Activated CD4-positive, alpha-beta T cell treated with anti-CD3 and anti-CD28 coated beads, Interleukin-2, amount 10 ng/mL, durations not matched to agents 24 days and 14 days (primary cell): Measurements from ENCODE around the gene PTBP1. TPM values are rescaled to one million over a fixed set of nuclear protein-coding genes. Genes with fewer than 3 reads are reported as not detected.
"Not testable (repeated sequence)": the region's sequence is repeated elsewhere in the genome, so short reads cannot be mapped to it uniquely, and the experiment has no call there.

Experiments used
- DNase-seq: peaks from one replicate; pipeline ENCODE4 v3.0.0; 2022
- H3K27ac Mint-ChIP-seq: one replicate; pipeline ENCODE4 v1.8.0; 2022; ENCODE audit warnings: mild to moderate bottlenecking, mixed read lengths
- H3K27me3 Mint-ChIP-seq: one replicate; pipeline ENCODE4 v1.8.0; 2022; ENCODE audit warnings: mixed read lengths
- H3K36me3 Mint-ChIP-seq: one replicate; pipeline ENCODE4 v1.8.0; 2022; ENCODE audit warnings: low read depth, mild to moderate bottlenecking, mixed read lengths
- H3K4me1 Mint-ChIP-seq: one replicate; pipeline ENCODE4 v1.8.0; 2021; ENCODE audit warnings: mixed read lengths
- H3K4me3 Mint-ChIP-seq: one replicate; pipeline ENCODE4 v1.8.0; 2022; ENCODE audit warnings: mild to moderate bottlenecking, moderate library complexity, mixed read lengths
- H3K9me3 Mint-ChIP-seq: one replicate; pipeline ENCODE4 v1.8.0; 2021; ENCODE audit warnings: mixed read lengths
- intact Hi-C: fragments of 100-400 bp; cut with micrococcal nuclease; formaldehyde crosslinking; loops from one replicate; pipeline ENCODE4 v1.15.1; 2023
- total RNA-seq: library from RNA; stranded (reverse); gene quantifications from 2 replicates; pipeline ENCODE4 v1.2.3, GENCODE V29; 2022

The PTBP1 gene
- total RNA-seq, 1 donor from 2014 or later, result 789 TPM

DNA sequence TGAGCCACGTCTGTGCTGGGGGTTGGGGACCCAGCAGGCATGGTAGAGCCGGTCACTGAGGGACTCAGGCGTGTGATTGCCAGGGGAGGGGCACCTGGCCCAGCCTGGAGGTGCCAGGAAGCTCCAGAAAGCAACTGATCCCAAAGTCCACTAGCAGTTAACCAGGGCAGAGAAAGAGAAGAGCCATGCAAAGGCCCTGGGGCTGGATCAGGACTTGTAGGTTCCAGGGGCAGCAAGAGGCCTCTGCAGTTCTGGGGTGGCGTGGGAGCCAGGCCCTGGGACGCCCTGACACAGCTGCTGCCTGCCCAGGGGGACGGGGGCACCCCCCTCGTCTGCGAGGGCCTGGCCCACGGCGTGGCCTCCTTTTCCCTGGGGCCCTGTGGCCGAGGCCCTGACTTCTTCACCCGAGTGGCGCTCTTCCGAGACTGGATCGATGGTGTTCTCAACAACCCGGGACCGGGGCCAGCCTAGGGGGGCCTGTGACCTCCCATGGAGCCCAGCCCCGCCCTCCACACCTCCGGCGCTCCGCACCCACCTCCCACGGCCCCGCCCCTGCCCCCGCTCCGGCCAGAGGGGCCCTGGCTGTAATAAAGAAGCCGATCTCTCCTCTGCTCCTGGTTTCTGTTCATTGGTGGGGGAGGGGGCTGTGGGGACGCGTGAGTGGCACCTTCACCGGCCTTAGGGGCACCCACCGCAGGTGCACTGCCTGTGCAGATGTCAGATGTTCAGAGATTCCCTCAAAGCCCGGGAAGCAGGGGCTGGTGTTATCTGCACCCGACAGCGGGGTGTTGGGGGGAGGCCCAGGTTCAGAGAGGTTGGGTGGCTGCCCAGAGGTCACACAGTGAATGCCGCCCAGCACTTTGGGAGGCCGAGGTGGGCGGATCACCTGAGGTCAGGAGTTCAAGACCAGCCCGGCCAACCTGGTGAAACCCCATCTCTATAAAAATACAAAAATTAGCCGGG is 34.4 kb downstream of the PTBP1 start:
- Mint-ChIP-seq H3K27ac (no peak overlapping the region), H3K36me3 (no peaks in the 10 kb centered on the region), H3K27me3 (peaks cover 4% of the 10 kb centered on the region), H3K4me1 (peaks cover 3% of the 10 kb centered on the region), H3K4me3 (no peak overlapping the region), H3K9me3 (no peaks in the 10 kb centered on the region)
- no peak for DNase-seq
- intact Hi-C loops, result no loop called here

DNA sequence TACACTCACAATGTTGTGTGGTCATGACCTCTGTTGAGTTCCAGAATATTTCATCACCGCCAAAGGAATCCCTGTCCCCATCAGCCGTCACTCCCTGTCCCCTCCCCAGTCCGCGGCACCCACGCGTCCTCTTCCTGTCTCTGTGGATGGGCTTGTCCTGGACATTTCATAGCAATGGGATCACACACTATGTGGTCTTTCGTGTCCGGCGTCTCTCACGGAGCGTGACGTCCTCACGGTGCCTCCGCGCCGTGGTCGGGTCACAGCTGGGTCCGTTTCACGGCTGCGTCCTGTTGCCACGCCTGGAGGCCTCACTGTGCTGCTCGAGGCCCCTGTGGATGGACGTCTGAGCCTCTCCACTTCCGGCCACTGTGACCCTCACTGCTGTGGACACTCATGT is 37.0 kb downstream of the PTBP1 start:
- H3K36me3 Mint-ChIP-seq, result no peaks in the 10 kb centered on the region
- no peaks in the 10 kb centered on the region for H3K9me3 Mint-ChIP-seq
- H3K27me3 Mint-ChIP-seq, result peaks cover 7% of the 10 kb centered on the region
- no peak overlapping the region for H3K27ac Mint-ChIP-seq
- peaks cover 3% of the 10 kb centered on the region for H3K4me1 Mint-ChIP-seq
- no peak overlapping the region for H3K4me3 Mint-ChIP-seq
- intact Hi-C loops, result no loop called here
- DNase-seq, result no peak

DNA sequence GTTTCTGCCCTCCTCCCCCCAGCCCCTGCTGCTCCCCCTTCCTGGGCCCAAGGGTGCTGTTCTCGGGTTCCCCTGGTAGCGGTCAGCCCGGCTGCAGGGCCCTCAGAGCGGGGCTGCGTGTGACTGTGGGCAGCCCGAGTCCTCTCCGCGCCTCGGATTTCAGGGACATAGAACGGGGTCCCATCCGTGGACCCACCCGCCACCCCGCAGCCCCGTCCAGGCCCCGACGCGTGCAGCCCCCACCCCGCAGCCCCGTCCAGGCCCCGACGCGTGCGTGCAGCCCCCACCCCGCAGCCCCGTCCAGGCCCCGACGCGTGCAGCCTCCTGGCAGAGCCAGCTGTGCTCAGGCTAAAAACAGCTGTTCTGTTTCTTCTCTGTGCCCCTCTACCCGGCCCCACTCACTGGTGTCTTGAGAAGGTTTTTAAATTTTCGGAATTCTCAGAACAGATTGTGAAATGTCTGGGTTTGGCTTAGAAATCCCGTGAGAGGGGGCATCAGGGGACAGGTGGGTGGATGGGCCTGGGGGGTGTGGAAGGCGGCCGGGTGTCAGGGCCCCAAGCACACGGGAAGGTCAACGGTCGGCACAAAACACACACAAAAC is 38.1 kb downstream of the PTBP1 start:
- Mint-ChIP-seq H3K9me3 (no peaks in the 10 kb centered on the region), H3K4me1 (peaks cover 3% of the 10 kb centered on the region), H3K36me3 (no peaks in the 10 kb centered on the region), H3K4me3 (no peak overlapping the region), H3K27me3 (peaks cover 7% of the 10 kb centered on the region), H3K27ac (no peak overlapping the region)
- intact Hi-C loops, result no loop called here
- DNase-seq, result no peak

DNA sequence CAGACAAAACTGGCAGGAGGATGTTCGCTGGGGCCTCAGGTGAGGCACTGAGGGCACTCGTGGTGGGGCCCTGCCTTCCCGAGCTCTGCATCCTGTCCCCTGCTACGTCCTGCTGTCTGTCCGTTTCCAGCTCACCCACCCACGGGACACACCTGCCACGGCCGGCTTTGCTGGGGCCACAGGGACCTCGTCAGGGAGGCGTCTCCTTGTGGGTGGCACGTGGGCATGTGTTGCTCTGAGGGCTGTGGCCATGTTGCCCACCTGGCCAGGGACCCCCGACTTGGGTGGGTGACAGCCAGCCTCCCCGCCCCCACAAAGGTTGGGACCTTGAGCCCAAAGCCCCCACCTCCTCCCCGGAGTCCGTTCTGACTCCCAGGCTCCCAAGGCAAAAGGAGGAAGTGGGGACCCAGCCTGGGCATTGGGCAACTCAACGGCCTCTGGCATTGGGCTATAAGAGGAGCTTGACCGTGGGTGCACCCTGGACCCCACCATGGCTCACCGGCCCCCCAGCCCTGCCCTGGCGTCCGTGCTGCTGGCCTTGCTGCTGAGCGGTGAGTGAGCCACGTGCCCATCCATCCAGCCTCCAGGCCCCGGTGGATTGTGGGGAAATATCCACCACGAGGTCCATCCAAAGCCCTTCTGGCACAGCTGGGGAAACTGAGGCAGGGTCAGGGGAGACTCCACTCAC is 43.4 kb downstream of the PTBP1 start, which contains the start of gene PRTN3:
Gene PRTN3, plus strand, starts transcription at position 481 of the 688 bp plus-strand sequence. Its CDS starts 10 bp downstream, at position 491.
- H3K27ac Mint-ChIP-seq, result no peak within 1 kb of the TSS
- no peaks in the 10 kb centered on the region for H3K9me3 Mint-ChIP-seq
- no peaks in the 10 kb centered on the region for H3K36me3 Mint-ChIP-seq
- H3K4me3 Mint-ChIP-seq, result no peak within 1 kb of the TSS
- DNase-seq, result no peak
- H3K4me1 Mint-ChIP-seq, result peaks cover 3% of the 10 kb centered on the region
- peaks cover 20% of the 10 kb centered on the region for H3K27me3 Mint-ChIP-seq
- intact Hi-C loops, result no loop called here

DNA sequence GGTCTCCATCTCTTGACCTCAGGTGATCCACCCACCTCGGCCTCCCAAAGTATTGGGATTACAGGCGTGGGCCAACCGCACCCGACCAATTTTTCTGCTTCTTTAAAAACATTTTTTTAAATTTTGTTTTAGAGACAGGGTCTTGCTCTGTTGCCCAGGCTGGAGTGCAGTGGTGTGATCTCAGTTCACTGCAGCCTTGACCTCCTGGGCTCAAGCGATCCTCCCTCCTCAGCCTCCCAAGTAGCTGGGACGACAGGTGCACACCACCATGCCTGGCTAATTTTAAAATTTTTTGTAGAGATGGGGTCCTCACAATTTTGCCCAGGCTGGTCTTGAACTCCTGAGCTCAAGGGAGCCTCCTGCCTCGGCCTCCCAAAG is 45.5 kb downstream of the PTBP1 start:
- H3K4me3 Mint-ChIP-seq, H3K36me3 Mint-ChIP-seq, H3K27ac Mint-ChIP-seq, H3K9me3 Mint-ChIP-seq, intact Hi-C loops, H3K4me1 Mint-ChIP-seq, DNase-seq: not testable (repeated sequence)
- H3K27me3 Mint-ChIP-seq, result peaks cover 18% of the 10 kb centered on the region

DNA sequence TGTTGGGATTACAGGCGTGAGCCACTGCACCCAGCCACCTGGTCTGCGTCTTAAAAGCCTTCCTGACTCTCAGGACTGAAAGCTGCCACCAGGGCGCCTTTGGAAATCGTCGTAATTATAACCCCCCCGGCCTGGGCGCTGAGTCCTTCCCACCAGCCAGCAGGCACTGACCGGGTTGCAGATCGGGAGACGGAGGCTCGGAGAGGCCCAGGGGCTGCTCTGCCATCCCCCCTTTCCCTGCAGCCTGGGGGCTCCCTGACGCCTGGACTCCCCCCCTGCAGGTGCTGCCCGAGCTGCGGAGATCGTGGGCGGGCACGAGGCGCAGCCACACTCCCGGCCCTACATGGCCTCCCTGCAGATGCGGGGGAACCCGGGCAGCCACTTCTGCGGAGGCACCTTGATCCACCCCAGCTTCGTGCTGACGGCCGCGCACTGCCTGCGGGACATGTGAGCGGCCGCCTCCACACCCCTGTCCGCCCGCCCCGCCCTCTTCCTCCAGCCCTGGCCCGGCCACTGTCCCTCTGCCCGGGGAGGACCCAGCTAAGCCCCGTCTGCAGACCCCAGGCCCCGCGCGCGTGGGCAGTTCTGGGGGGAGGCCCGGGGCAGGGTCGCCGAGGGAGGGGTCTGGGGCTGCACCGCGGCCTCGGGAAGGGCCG is 46.1 kb downstream of the PTBP1 start:
- intact Hi-C loops, result no loop called here

DNA sequence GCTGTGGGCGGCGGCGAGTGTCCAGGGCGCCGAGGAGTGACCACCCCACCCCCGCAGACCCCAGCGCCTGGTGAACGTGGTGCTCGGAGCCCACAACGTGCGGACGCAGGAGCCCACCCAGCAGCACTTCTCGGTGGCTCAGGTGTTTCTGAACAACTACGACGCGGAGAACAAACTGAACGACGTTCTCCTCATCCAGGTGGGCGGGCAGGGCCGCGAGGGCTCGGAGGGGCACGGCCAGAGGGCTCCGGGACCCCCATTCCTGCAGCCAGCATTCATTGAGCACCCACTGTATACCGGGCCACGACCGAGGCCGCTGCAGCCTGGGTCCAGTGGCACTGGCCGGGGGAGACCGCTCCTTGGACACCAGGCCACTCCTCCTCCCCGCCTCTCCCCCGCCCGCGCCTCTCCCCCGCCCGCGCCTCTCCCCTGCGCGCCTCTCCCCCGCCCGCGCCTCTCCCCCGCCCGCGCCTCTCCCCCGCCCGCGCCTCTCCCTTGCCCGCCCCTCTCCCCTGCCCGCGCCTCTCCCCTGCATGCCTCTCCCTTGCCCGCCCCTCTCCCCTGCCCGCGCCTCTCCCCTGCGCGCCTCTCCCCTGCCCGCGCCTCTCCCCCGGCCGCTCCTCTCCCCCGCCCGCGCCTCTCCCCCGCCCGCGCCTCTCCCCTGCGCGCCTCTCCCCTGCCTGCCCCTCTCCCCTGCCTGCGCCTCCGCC is 46.7 kb downstream of the PTBP1 start:
- Mint-ChIP-seq H3K27ac (no peak overlapping the region), H3K9me3 (no peaks in the 10 kb centered on the region), H3K36me3 (no peaks in the 10 kb centered on the region), H3K4me3 (no peak overlapping the region), H3K27me3 (peaks cover 20% of the 10 kb centered on the region), H3K4me1 (peaks cover 3% of the 10 kb centered on the region)
- no peak for DNase-seq
- intact Hi-C loops, result no loop called here

More for the DNA sequence above, 46.1 kb downstream of the PTBP1 start:
- H3K36me3 Mint-ChIP-seq, result no peaks in the 10 kb centered on the region
- H3K27ac Mint-ChIP-seq, result no peak overlapping the region
- peaks cover 18% of the 10 kb centered on the region for H3K27me3 Mint-ChIP-seq
- no peak for DNase-seq
- H3K4me3 Mint-ChIP-seq, result no peak overlapping the region
- H3K4me1 Mint-ChIP-seq, result peaks cover 3% of the 10 kb centered on the region
- H3K9me3 Mint-ChIP-seq, result no peaks in the 10 kb centered on the region

DNA sequence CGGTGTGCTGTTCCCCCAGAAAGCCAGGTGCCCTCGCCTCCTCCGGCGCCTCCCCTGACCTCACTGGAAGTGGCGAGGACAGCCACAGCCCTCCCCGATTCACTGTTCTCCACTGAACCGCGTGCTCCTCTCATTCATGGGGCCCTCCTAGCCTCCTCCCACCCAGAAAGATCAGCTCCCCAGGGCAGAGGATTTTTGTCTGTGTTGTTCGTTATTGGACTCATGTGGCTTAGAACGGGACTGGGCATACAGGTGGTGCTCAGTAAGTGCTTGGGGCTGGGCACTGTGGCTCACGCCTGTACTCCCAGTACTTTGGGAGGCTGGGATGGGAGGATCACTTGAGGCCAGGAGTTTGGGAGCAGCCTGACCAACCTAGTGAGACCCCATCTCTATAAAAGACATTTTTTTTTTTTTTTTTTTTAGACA is 47.3 kb downstream of the PTBP1 start:
- Mint-ChIP-seq H3K27me3 (peaks cover 20% of the 10 kb centered on the region), H3K9me3 (no peaks in the 10 kb centered on the region), H3K36me3 (no peaks in the 10 kb centered on the region), H3K4me3 (no peak overlapping the region), H3K27ac (peak overlapping the region; percentile 58), H3K4me1 (peaks cover 3% of the 10 kb centered on the region)
- intact Hi-C loops, result no loop called here
- no peak for DNase-seq

DNA sequence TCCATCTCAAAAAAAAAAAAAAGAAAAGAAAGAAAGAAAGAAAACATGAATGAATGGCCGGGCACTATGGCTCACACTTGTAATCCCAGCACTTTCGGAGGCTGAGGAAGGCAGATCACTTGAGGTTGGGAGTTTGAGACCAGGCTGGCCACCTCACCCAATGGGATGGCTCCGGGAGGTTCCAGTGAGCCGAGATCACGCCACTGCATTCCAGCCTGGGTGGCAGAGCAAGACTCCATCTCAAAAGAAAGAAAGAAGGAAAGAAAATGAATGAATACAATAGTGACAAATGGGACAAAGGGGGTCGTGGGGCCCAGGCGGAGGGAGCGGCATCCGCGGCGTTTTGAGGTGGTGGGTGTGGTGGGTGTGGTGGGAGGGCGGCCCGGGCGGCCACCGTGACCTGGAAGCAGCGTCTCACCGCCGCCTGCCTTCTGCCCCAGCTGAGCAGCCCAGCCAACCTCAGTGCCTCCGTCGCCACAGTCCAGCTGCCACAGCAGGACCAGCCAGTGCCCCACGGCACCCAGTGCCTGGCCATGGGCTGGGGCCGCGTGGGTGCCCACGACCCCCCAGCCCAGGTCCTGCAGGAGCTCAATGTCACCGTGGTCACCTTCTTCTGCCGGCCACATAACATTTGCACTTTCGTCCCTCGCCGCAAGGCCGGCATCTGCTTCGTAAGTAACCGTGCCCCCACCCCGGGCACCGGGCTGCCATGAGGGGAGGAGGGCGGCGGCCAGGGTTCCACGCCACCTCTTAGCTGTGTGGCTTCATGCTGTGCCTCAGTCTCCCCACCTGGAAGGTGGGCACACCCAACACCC is 48.7 kb downstream of the PTBP1 start:
- no peak for DNase-seq
- Mint-ChIP-seq H3K4me1 (peaks cover 3% of the 10 kb centered on the region), H3K27me3 (peaks cover 23% of the 10 kb centered on the region), H3K36me3 (no peaks in the 10 kb centered on the region), H3K4me3 (no peak overlapping the region), H3K9me3 (no peaks in the 10 kb centered on the region), H3K27ac (no peak overlapping the region)
- intact Hi-C loops, result no loop called here

DNA sequence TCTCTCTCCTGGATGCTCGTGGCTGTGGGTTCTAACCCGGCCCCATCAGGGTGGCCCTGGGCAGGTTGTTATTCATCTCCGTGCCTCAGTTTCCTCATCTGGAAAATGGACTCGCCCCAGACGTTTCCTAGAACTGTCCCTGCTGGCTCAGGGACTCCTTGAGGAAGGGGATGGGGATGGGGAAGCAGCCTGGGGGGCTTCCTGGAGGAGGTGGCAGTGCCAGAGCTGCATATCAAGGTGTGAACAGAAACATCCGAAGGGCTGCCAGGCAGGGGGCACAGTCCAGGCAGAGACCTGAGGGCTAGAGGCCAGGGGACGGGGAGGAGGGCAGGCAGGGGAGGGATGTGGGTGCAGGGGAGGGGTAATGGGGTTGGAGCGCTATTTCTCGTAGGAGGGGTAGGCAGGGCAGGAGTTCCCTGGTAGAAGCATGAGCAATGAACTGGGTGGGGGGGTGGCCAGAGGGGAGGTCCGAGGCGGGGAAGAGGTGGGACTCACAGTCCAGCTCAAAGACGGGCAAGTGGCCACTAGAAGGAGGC is 51.2 kb downstream of the PTBP1 start:
- Mint-ChIP-seq H3K4me3 (no peak overlapping the region), H3K9me3 (no peaks in the 10 kb centered on the region), H3K27ac (no peak overlapping the region), H3K4me1 (peaks cover 3% of the 10 kb centered on the region), H3K27me3 (peaks cover 18% of the 10 kb centered on the region), H3K36me3 (no peaks in the 10 kb centered on the region)
- DNase-seq, result no peak
- intact Hi-C loops, result no loop called here

DNA sequence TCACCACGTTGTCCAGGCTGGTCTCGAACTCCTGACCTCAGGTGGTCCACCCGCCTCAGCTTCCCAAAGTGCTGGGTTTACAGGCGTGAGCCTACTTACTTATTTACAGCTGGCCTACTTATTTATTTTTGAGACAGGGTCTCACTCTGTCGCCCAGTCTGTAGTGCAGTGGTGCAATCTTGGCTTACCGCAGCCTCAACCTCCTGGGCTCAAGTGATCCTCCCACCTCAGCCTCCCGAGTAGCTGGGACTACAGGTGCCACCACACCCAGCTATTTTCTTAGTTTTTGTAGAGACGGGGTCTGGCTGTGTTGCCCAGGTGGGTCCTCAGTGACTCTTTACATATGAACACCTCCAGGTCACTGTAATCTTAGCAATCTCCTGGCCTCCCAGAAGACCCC is 51.9 kb downstream of the PTBP1 start:
- intact Hi-C loops, H3K4me3 Mint-ChIP-seq, H3K27ac Mint-ChIP-seq, DNase-seq, H3K36me3 Mint-ChIP-seq, H3K9me3 Mint-ChIP-seq, H3K4me1 Mint-ChIP-seq: not testable (repeated sequence)
- peaks cover 19% of the 10 kb centered on the region for H3K27me3 Mint-ChIP-seq

DNA sequence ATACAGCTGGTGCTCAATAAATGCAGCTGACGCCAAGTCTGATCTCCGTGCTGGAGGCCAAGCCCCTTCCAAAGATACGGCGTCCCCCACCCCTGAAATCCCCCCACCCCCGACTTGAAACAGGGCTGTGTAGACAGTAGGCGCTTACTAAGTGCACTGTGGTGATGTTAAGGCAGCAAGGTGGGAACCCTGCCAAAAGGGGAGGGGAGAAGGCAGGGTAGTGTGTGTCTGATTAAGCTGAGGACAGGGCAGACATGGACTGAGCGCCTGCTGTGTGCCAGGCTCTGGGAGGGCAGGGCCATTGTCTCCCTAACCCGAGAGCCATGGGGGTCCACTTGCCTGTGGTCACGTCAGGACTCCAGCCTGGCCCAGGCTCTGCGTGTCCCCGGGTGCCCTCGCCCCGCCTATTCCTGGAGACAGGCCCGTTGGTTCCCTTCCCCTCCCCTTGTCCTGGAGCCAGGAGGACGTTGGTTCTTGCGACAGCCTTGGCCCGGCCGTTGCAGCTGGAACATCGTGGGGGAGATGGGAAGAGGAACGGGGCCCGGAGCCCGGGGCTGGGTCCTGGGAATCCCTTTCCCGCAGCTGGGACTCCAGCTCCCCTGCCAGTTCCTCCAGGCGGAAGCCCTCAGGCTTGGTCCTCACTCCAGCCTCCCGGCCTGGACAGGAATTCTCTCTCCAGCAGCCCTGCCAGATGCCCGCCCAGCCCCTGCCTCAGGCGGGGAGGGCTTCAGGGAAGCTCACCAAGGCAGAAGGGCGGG is 53.1 kb downstream of the PTBP1 start:
- intact Hi-C loops, result no loop called here
- no peaks in the 10 kb centered on the region for H3K9me3 Mint-ChIP-seq
- H3K4me1 Mint-ChIP-seq, result peaks cover 3% of the 10 kb centered on the region
- H3K36me3 Mint-ChIP-seq, result no peaks in the 10 kb centered on the region
- peaks cover 16% of the 10 kb centered on the region for H3K27me3 Mint-ChIP-seq
- DNase-seq, result no peak
- H3K27ac Mint-ChIP-seq, result no peak overlapping the region
- no peak overlapping the region for H3K4me3 Mint-ChIP-seq
